HG03196 (cell line): Measurements from ENCODE around the gene ADSL.

ENCODE experiments used
- ATAC-seq: cut with Tn5 transposase; IDR thresholded peaks from one replicate; pipeline ENCODE4 v1.9.1; 2021; ENCODE audit not compliant: unreplicated experiment

Gene ADSL

DNA sequence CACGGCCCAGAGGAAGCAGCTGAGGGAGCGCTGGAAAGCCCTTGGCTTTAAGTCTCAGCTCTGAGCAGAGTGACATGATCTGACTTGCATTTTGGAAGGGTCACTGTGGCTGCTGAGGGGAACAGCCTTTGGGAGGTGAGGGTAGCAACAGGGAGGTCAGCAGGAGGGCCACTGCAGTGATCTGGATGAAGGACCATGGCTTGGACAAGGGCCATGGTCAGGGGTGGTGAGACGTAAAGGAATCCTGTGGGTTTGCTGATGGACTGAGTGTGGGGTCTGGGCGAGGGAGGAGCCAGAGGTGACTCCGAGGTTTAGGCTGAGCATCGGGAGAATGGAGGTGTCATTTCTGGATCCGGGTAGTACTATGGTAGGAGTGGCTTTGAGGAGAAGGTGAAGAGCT lies 57.4 kb downstream of the ADSL start:
- no peak for ATAC-seq

DNA sequence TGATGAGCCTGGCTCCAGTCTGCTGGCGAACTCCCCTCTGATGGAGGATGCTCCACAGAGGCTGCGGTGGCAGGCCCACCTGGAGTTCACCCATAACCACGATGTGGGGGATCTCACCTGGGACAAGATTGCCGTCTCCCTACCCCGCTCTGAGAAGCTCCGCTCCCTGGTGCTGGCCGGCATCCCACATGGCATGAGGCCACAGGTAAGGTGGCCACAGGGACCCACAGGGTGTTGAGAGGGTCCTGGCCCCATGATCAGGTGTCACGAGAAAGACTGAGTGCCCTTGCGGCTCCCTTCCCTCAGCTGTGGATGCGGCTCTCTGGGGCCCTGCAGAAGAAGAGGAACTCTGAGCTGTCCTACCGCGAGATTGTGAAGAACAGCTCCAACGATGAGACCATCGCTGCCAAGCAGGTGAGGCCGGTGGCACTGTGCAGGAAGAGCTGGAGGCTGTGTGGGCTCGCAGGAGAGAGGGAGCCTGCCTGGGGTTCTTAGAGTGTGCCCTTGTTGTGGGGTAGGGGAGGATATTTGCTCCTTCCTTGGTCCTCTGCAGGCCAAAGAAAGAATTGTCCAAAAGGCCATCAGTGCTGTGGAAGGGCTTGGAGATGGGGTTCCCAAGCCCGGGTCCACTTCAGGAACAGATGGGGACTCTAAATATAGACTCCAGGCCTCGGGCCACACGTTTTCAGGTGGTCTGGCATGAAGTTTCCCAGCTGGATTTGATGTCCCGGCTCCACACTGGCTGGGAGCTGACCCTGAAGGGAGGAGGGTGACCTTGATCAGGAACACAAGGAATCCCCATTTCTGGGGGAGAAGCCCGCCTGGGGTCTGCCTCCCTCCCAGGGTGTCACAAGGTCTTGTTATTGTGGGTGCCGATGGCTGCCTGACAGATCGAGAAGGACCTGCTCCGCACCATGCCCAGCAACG lies 58.2 kb downstream of the ADSL start:
- no peak for ATAC-seq

GRCh38 chr22:40405178-40406062 lies 59.1 kb downstream of the ADSL start:
- no peak for ATAC-seq

GRCh38 chr22:40406063-40406890 lies 60.0 kb downstream of the ADSL start:
- ATAC-seq = no peak

- no peak for ATAC-seq
These were observed 60.9 kb downstream of the ADSL start for GRCh38 chr22:40407021-40407761.

DNA sequence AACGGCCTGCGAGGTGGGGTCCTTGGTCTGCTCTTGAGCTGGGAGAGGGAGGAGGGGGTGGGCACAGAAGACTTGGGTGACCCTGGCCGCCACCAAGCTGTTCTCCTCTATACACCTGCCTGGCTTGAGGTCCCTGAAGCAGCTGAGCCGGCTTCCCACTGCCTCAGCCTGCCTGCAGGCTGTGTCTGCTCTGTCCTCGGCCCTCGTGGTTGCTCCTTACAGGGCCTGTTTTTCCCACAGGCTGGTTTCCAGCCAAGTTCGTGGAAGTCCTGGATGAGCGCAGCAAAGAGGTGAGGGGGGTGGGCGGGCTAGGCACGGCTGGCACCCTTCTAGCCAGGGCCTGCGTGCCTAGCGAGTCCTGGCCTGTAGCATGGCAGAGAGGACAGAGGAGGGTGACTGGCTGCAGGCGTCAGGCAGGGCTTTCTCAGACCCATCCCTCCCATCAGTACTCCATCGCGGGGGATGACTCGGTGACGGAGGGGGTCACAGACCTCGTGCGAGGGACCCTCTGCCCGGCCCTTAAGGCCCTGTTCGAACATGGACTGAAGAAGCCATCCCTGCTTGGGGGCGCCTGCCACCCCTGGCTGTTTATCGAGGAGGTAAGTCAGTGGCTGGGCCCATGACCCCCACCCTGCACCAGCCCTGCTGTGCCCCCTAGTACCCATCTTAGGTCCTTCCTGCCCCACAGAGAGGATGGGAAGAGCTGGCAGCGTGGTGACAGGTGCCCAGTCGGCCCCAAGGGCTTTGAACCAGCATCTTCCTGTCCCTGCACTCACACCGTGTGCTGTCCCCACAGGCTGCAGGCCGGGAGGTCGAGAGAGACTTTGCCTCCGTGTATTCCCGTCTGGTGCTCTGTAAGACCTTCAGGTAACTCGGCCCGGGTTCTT lies 61.8 kb downstream of the ADSL start:
- ATAC-seq = no peak

GRCh38 chr22:40408718-40409612 lies 62.7 kb downstream of the ADSL start:
- no peak for ATAC-seq

- no peak for ATAC-seq
These were observed 63.4 kb downstream of the ADSL start for GRCh38 chr22:40409613-40410113.

GRCh38 chr22:40410272-40410671 lies 64.0 kb downstream of the ADSL start:
- no peak for ATAC-seq

DNA sequence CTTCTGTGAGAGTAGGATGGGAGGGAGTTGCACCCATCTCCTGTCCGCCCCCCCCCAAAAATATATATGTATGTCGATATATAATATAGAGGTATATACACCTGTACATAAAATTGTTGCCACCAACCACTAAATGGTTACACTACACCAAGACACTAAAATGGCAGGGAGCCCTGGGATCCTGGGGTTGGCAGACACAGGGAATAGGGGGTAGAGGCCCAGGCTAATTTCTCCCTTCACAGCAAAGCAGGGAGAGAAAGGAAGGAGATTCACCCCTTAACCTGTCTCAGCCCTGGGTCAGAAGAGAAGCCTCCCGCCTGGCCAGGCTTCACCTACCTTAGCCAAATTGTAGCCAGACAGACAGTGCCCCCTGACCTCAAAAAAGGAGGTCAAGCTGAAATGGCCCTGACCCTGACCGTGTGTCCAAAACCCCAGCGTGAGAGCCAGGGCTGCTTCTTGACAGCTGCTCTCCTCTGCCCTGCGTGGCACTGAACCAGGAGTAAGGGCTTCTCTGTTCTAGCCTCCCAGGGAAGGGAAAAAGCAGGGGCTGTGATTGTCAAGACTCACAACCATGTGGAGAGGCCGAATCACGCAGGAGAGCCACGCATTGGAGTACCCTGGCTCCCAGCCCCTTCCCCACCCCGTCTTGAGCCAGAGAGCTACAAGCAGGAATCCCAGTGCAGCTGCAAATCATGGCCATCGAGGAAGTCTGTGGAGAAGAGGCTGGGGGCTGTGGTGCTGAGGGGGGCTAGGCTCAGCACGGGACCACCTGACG lies 64.6 kb downstream of the ADSL start:
- ATAC-seq = no peak

DNA sequence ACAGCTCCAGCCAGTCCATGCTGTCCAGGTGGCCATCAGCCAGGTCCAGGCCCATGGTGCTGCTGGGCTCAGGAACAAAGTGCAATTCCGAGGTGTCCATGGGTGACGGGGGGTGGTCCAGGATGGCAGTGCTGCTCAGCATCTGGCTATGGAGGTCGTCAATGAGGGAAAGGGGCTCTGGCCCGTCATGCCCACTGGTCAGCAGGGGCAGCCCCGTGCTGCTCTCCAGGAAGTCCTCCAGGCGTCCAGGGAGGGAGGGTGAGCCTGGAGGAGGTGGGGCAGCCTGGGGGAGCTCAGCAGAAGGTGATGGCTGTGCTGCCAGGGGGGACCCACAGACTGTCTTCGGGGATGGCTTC lies 65.2 kb downstream of the ADSL start:
- ATAC-seq = no peak

- ATAC-seq = no peak
These were observed 66.1 kb downstream of the ADSL start for GRCh38 chr22:40412441-40412840.

GRCh38 chr22:40413873-40414272 lies 67.6 kb downstream of the ADSL start:
- ATAC-seq = no peak

GRCh38 chr22:40414311-40414710 lies 68.0 kb downstream of the ADSL start:
- ATAC-seq = no peak

DNA sequence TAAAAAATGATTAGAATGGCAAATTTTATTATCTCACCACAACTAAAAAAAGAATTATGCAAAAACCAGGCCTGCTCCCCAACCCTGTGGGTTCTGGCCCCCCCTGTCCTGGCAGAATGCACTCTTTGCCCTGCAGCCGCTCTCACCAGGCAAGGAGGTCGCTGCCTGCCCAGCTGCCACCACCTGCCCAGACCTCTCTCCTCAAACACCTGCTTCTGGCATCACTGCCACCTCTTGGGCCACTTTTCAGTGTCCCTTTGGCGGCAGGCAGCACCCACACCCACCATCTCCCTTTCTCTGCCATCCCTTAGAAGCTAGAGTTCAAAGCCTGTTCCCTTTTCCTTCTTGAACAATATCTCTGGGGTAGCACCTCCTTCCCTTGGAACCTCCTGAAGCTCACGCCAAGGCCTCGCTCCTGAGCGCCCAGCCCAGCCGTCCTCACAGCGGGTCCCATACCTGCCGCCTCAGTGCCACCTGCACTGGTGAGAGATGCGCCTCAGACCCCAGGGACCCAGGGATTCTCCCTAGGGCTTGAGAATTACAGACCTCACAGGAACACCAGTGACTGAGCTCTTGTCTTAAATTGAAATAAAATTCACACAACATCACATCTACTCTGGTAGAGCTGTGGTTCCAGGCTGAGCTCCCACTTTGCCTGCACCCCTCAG lies 68.7 kb downstream of the ADSL start:
- ATAC-seq = no peak

DNA sequence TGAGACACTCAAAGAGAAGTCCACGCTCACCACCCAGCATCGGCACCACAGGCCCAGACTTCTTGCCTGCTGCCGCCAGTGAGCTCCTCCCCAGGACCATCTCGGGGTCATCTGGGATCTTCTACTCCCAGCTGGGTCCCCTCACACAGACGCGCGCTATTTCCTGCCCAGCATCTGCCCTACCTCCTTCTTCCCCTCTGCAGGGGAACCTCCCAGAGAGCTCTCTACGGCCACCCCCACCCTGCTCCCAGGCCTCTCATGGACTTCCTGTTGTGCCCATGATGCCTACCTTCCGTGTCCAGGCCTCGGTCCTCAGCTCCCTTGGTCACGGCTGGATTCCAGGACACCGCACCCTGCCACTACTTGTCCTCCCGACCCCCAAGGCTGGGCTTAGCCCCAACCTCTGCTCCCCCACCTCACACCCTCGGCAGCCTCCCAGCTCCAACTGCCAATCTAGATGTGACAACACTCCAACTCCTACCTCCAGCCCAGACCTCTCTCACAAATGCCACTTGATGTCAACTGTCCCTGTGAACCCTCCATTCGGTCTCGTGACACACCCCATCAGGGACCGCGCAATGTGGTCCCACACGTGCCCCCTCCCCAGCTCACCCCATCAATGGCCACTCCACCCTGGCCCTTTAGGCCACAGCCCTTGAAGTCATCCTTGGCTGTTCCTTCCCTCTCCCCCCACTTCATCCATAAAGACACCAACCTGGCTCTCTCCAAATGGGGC lies 69.4 kb downstream of the ADSL start:
- ATAC-seq = peak; percentile 36
